ENCODE data around the gene SNRNP27. TPM values are rescaled to one million over a fixed set of nuclear protein-coding genes. Genes with fewer than 3 reads are reported as not detected.
A peak's percentile ranks its signal among the peaks of the same experiment; 100 is the strongest.
"Not testable (repeated sequence)": the region's sequence is repeated elsewhere in the genome, so short reads cannot be mapped to it uniquely, and the experiment has no call there.

The SNRNP27 gene
- total and polyA plus RNA-seq, 2 donors (not counting 1 experiment from before 2014, with no cell fraction given), result 38.8 to 62.9 TPM

DNA sequence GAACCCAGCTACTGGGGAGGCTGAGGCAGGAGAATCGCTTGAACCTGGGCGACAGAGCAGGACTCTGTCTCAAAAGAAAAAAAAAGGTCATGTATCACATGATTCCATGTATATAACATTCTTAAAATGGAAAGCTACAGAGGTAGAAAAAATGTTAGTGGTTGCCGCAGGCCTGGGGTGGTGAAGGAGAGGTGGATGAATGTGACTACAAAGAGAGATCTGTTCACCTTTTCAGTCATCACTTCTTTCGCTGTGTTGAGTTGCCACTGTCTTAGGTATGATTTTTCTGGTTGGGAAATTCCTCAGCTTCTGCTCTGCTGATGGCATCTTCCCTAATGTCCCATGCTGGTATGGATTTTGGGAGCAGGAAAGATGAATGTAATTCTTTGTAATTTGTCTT, 5.3 kb upstream of the SNRNP27 start:
- no peak overlapping the region for H3K27ac ChIP-seq (ENCODE audit: insufficient read depth, low read length)
- no peaks in the 10 kb centered on the region for H3K27me3 ChIP-seq (ENCODE audit: control insufficient read depth, insufficient read depth, low read length)
- no peak overlapping the region for H3K4me2 ChIP-seq (ENCODE audit: extremely low read depth, insufficient read depth, low read length)
- H3K9ac ChIP-seq (ENCODE audit: insufficient read depth, low read length), result no peak overlapping the region
- DNase-seq (ENCODE audit: low read depth in 2 of 2), result no peak
- TF ChIP-seq EZH2 (IDR thresholded peaks at IDR 0.05; ENCODE audit: low read length, missing control alignments), result no peak
- TF ChIP-seq, protein P1, sequence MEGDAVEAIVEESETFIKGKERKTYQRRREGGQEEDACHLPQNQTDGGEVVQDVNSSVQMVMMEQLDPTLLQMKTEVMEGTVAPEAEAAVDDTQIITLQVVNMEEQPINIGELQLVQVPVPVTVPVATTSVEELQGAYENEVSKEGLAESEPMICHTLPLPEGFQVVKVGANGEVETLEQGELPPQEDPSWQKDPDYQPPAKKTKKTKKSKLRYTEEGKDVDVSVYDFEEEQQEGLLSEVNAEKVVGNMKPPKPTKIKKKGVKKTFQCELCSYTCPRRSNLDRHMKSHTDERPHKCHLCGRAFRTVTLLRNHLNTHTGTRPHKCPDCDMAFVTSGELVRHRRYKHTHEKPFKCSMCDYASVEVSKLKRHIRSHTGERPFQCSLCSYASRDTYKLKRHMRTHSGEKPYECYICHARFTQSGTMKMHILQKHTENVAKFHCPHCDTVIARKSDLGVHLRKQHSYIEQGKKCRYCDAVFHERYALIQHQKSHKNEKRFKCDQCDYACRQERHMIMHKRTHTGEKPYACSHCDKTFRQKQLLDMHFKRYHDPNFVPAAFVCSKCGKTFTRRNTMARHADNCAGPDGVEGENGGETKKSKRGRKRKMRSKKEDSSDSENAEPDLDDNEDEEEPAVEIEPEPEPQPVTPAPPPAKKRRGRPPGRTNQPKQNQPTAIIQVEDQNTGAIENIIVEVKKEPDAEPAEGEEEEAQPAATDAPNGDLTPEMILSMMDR (conservative IDR thresholded peaks at IDR 0.05 in 1 of 2, IDR thresholded peaks at IDR 0.05 in 1 of 2; ENCODE audit: low read depth in 1 of 2, low read length in 2 of 2), result no peak
- no peak overlapping the region for H3K4me3 ChIP-seq (replicated peaks in 1 of 4; ENCODE audit: control extremely low read depth in 1 of 4, insufficient read depth in 1 of 4, low read depth in 3 of 4, low read length in 4 of 4)
- no peaks in the 10 kb centered on the region for H4K20me1 ChIP-seq (ENCODE audit: control insufficient read depth, extremely low read depth, insufficient read depth, low read length)
- no peaks in the 10 kb centered on the region for H3K4me1 ChIP-seq (ENCODE audit: control insufficient read depth, extremely low read depth, insufficient read depth, low read length)
- no peaks in the 10 kb centered on the region for H3K36me3 ChIP-seq (ENCODE audit: control insufficient read depth, insufficient read depth, low read length)
- H2AFZ ChIP-seq (ENCODE audit: low read length), result no peak overlapping the region
- H3K9me3 ChIP-seq (ENCODE audit: control insufficient read depth, insufficient read depth, low read depth, low read length), result no peaks in the 10 kb centered on the region
- H3K79me2 ChIP-seq (ENCODE audit: control insufficient read depth, insufficient read depth, low read length), result no peaks in the 10 kb centered on the region

DNA sequence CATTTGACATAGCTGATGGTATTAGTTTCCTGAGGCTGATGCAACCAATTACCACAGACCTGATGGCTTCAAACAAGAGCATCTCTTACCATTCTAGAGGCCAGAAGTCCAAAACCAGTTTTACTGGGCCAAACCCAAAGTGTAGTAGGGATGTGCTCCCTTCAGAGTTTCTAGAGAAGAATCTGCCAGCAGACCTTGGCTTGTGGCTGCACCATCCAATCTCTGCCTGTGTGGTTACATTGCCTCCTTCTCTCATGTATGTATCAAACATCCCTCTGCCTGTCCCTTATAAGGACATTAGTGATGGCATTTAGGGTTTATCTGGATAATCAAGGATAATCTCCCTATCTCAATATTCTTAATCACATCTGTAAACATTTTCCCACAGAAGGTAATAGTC, 4.5 kb upstream of the SNRNP27 start:
- peaks cover 4% of the 10 kb centered on the region for H3K79me2 ChIP-seq (ENCODE audit: control insufficient read depth, insufficient read depth, low read length)
- no peaks in the 10 kb centered on the region for H3K9me3 ChIP-seq (ENCODE audit: control insufficient read depth, insufficient read depth, low read depth, low read length)
- no peaks in the 10 kb centered on the region for H3K27me3 ChIP-seq (ENCODE audit: control insufficient read depth, insufficient read depth, low read length)
- H3K4me2 ChIP-seq (ENCODE audit: extremely low read depth, insufficient read depth, low read length), result no peak overlapping the region
- no peaks in the 10 kb centered on the region for H3K4me1 ChIP-seq (ENCODE audit: control insufficient read depth, extremely low read depth, insufficient read depth, low read length)
- no peak overlapping the region for H3K9ac ChIP-seq (ENCODE audit: insufficient read depth, low read length)
- no peak overlapping the region for H3K27ac ChIP-seq (ENCODE audit: insufficient read depth, low read length)
- no peaks in the 10 kb centered on the region for H3K36me3 ChIP-seq (ENCODE audit: control insufficient read depth, insufficient read depth, low read length)
- no peak for TF ChIP-seq EZH2 (IDR thresholded peaks at IDR 0.05; ENCODE audit: low read length, missing control alignments)
- TF ChIP-seq, protein P1 (conservative IDR thresholded peaks at IDR 0.05 in 1 of 2, IDR thresholded peaks at IDR 0.05 in 1 of 2; ENCODE audit: low read depth in 1 of 2, low read length in 2 of 2), result no peak
- no peak overlapping the region for H3K4me3 ChIP-seq (replicated peaks in 1 of 4; ENCODE audit: control extremely low read depth in 1 of 4, insufficient read depth in 1 of 4, low read depth in 3 of 4, low read length in 4 of 4)
- no peak for DNase-seq (ENCODE audit: low read depth in 2 of 2)
- H2AFZ ChIP-seq (ENCODE audit: low read length), result no peak overlapping the region
- H4K20me1 ChIP-seq (ENCODE audit: control insufficient read depth, extremely low read depth, insufficient read depth, low read length), result no peaks in the 10 kb centered on the region

DNA sequence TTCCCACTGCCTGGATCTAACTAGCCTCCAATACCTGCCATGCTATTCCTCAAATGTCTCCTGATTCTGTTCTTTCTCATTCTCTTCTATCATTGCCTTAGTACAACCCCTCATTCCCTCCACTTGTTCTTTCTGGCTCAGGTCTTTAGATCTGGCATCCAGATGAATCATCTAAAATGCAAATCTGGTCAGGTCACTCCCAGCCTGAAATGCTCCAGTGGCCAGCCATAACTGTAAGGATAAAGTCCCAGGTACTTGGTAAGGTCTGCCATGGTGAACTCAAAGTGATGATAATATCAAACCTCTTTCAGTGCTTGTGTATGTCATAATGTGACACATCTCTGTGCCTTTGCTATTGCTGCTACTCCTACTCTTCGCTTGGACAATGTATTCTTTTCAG, 2.9 kb upstream of the SNRNP27 start:
- H3K27ac ChIP-seq (ENCODE audit: insufficient read depth, low read length), result no peak overlapping the region
- no peak overlapping the region for H3K4me3 ChIP-seq (replicated peaks in 1 of 4; ENCODE audit: control extremely low read depth in 1 of 4, insufficient read depth in 1 of 4, low read depth in 3 of 4, low read length in 4 of 4)
- H3K4me1 ChIP-seq (ENCODE audit: control insufficient read depth, extremely low read depth, insufficient read depth, low read length), result peaks cover 2% of the 10 kb centered on the region
- TF ChIP-seq, protein P1 (conservative IDR thresholded peaks at IDR 0.05 in 1 of 2, IDR thresholded peaks at IDR 0.05 in 1 of 2; ENCODE audit: low read depth in 1 of 2, low read length in 2 of 2), result no peak
- TF ChIP-seq EZH2 (IDR thresholded peaks at IDR 0.05; ENCODE audit: low read length, missing control alignments), result no peak
- H3K79me2 ChIP-seq (ENCODE audit: control insufficient read depth, insufficient read depth, low read length), result peaks cover 16% of the 10 kb centered on the region
- H3K36me3 ChIP-seq (ENCODE audit: control insufficient read depth, insufficient read depth, low read length), result no peaks in the 10 kb centered on the region
- H3K9ac ChIP-seq (ENCODE audit: insufficient read depth, low read length), result no peak overlapping the region
- no peak for DNase-seq (ENCODE audit: low read depth in 2 of 2)
- H4K20me1 ChIP-seq (ENCODE audit: control insufficient read depth, extremely low read depth, insufficient read depth, low read length), result no peaks in the 10 kb centered on the region
- no peak overlapping the region for H2AFZ ChIP-seq (ENCODE audit: low read length)
- H3K27me3 ChIP-seq (ENCODE audit: control insufficient read depth, insufficient read depth, low read length), result no peaks in the 10 kb centered on the region
- H3K9me3 ChIP-seq (ENCODE audit: control insufficient read depth, insufficient read depth, low read depth, low read length), result no peaks in the 10 kb centered on the region
- no peak overlapping the region for H3K4me2 ChIP-seq (ENCODE audit: extremely low read depth, insufficient read depth, low read length)

DNA sequence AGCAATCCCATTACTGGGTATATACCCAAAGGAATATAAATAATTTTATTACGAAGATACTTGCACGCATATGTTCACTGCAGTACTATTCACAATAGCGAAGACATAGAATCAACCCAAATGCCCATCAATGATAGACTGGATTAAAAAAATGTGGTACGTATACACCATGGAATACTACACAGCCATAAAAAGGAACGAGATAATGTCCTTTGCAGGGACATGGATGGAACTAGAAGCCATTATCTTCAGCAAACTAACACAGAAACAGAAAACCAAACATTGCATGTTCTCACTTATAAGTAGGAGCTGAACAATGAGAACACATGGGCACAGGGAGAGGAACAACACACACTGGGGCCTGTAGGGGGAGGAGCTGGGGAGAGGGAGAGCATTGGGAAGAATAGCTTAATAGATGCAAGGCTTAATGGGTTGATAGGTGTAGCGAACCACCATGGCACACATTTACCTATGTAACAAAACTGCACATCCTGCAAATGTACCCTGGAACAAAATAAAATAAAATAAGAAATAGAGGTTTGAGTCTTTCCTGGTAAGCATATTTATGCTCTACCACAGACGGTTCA, 825 bp upstream of the SNRNP27 start:
- H3K4me1 ChIP-seq (ENCODE audit: control insufficient read depth, extremely low read depth, insufficient read depth, low read length); H3K9ac ChIP-seq (ENCODE audit: insufficient read depth, low read length); H3K27ac ChIP-seq (ENCODE audit: insufficient read depth, low read length); H3K4me2 ChIP-seq (ENCODE audit: extremely low read depth, insufficient read depth, low read length); H3K27me3 ChIP-seq (ENCODE audit: control insufficient read depth, insufficient read depth, low read length); H3K9me3 ChIP-seq (ENCODE audit: control insufficient read depth, insufficient read depth, low read depth, low read length); H4K20me1 ChIP-seq (ENCODE audit: control insufficient read depth, extremely low read depth, insufficient read depth, low read length); H3K36me3 ChIP-seq (ENCODE audit: control insufficient read depth, insufficient read depth, low read length); DNase-seq (ENCODE audit: low read depth in 2 of 2); H3K4me3 ChIP-seq (replicated peaks in 1 of 4; ENCODE audit: control extremely low read depth in 1 of 4, insufficient read depth in 1 of 4, low read depth in 3 of 4, low read length in 4 of 4): not testable (repeated sequence)
- H3K79me2 ChIP-seq (ENCODE audit: control insufficient read depth, insufficient read depth, low read length), result peaks cover 16% of the 10 kb centered on the region
- peak overlapping the region; percentile 88 for H2AFZ ChIP-seq (ENCODE audit: low read length)

DNA sequence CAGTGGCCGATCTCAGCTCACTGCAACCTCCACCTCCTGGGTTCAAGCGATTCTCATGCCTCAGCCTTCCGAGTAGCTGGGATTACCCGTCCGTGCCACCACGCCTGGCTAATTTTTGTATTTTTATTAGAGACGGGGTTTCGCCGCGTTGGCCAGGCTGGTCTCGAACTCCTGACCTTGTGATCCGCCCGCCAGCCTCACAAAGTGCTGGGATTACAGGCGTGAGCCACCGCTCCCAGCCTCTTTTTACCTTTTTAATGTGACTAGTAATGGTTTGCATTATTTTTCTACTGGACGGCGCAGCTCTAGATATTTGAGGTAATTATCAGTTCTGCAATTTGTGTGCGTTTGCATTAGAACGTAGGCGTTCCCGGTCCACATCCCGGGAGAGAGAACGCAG, 981 bp downstream of the SNRNP27 start:
- H4K20me1 ChIP-seq (ENCODE audit: control insufficient read depth, extremely low read depth, insufficient read depth, low read length); H3K9me3 ChIP-seq (ENCODE audit: control insufficient read depth, insufficient read depth, low read depth, low read length); H3K27me3 ChIP-seq (ENCODE audit: control insufficient read depth, insufficient read depth, low read length); H3K4me1 ChIP-seq (ENCODE audit: control insufficient read depth, extremely low read depth, insufficient read depth, low read length); H3K36me3 ChIP-seq (ENCODE audit: control insufficient read depth, insufficient read depth, low read length); H2AFZ ChIP-seq (ENCODE audit: low read length); DNase-seq (ENCODE audit: low read depth in 2 of 2): not testable (repeated sequence)
- Histone ChIP-seq H3K4me3 (replicated peaks in 1 of 4; ENCODE audit: control extremely low read depth in 1 of 4, insufficient read depth in 1 of 4, low read depth in 3 of 4, low read length in 4 of 4) (peak overlapping the region; percentile 63 to 100 (median 80)), H3K9ac (ENCODE audit: insufficient read depth, low read length) (peak overlapping the region; percentile 34), H3K27ac (ENCODE audit: insufficient read depth, low read length) (peak overlapping the region; percentile 74), H3K79me2 (ENCODE audit: control insufficient read depth, insufficient read depth, low read length) (peaks cover 20% of the 10 kb centered on the region), H3K4me2 (ENCODE audit: extremely low read depth, insufficient read depth, low read length) (peak overlapping the region; percentile 80)
